CD14-positive monocyte (primary cell): Measurements from ENCODE around the gene BCO2. TPM values are rescaled to one million over a fixed set of nuclear protein-coding genes. Genes with fewer than 3 reads are reported as not detected.

Experiments used
- DNase-seq, 3 donors: peaks; one replicate each; pipeline ENCODE4 v3.0.0-alpha.2; 2011 to 2022
- H2AFZ ChIP-seq: 2 replicates; pipeline ENCODE4 v1.6.0; 2012; ENCODE audit warnings: mild to moderate bottlenecking, low read depth, low read length, inconsistent platforms; ENCODE audit not compliant: insufficient read depth, poor library complexity, severe bottlenecking
- H3K27ac ChIP-seq, 2 donors: 1 replicate in 1 of 2; 2 replicates in 1 of 2; pipeline ENCODE4 v1.5.1; 2012 to 2013; ENCODE audit warnings: low read length in 2 of 2, control low read depth in 1 of 2, inconsistent platforms in 1 of 2, low read depth in 1 of 2, mild to moderate bottlenecking in 1 of 2
- H3K27me3 ChIP-seq, 2 donors: one replicate each; pipeline versions ENCODE4 v1.6.0 to v1.6.1; 2011 to 2013; ENCODE audit warnings: low read length in 2 of 2; ENCODE audit not compliant: control insufficient read depth in 2 of 2, insufficient read depth in 2 of 2
- H3K36me3 ChIP-seq, 2 donors: replicated peaks in 1 of 2; 1 replicate in 1 of 2; 2 replicates in 1 of 2; pipeline versions ENCODE4 v1.5.1 to v1.6.1; 2012 to 2013; ENCODE audit warnings: low read length in 2 of 2, control low read depth in 1 of 2, inconsistent platforms in 1 of 2, mild to moderate bottlenecking in 1 of 2; ENCODE audit not compliant: insufficient read depth in 2 of 2, control insufficient read depth in 1 of 2
- H3K4me1 ChIP-seq, 2 donors: 1 replicate in 1 of 2; 2 replicates in 1 of 2; pipeline versions ENCODE4 v1.5.1 to v1.6.1; 2012 to 2013; ENCODE audit warnings: low read length in 2 of 2, control low read depth in 1 of 2, inconsistent platforms in 1 of 2, mild to moderate bottlenecking in 1 of 2, moderate library complexity in 1 of 2; ENCODE audit not compliant: insufficient read depth in 2 of 2, control insufficient read depth in 1 of 2
- H3K4me2 ChIP-seq: replicated peaks from 2 replicates; pipeline ENCODE3; 2012; ENCODE audit warnings: low read length, moderate library complexity, mild to moderate bottlenecking; ENCODE audit not compliant: poor library complexity, severe bottlenecking; ENCODE audit errors: extremely low read depth
- H3K4me3 ChIP-seq, 3 experiments: fragments of 200-600 bp in 1 of 3; sonication (generic) in 1 of 3; replicated peaks in 1 of 3; 1 replicate in 2 of 3; 2 replicates in 1 of 3; pipeline ENCODE4 v1.5.1; 2011 to 2013; ENCODE audit warnings: low read length in 3 of 3, mild to moderate bottlenecking in 3 of 3, control low read depth in 2 of 3, low read depth in 2 of 3, inconsistent platforms in 1 of 3, moderate library complexity in 1 of 3
- H3K79me2 ChIP-seq: 2 replicates; pipeline ENCODE4 v1.6.0; 2012; ENCODE audit warnings: mild to moderate bottlenecking, control low read depth, inconsistent platforms, low read length, moderate library complexity; ENCODE audit not compliant: insufficient read depth
- H3K9ac ChIP-seq: 2 replicates; pipeline ENCODE4 v1.6.0; 2017; ENCODE audit warnings: low read length, mild to moderate bottlenecking; ENCODE audit not compliant: insufficient read depth, poor library complexity, severe bottlenecking
- H3K9me3 ChIP-seq, 2 donors: replicated peaks in 1 of 2; 1 replicate in 1 of 2; 2 replicates in 1 of 2; pipeline versions ENCODE4 v1.5.1 to v1.6.1; 2012 to 2013; ENCODE audit warnings: low read length in 2 of 2, control low read depth in 1 of 2; ENCODE audit not compliant: control insufficient read depth in 1 of 2, insufficient read depth in 1 of 2
- H4K20me1 ChIP-seq: 2 replicates; pipeline ENCODE4 v1.6.0; 2012; ENCODE audit warnings: mild to moderate bottlenecking, low read length, control low read depth, moderate library complexity; ENCODE audit not compliant: insufficient read depth
- H3K27ac Mint-ChIP-seq, 7 donors: one replicate each; pipeline ENCODE4 v1.8.0; 2020; ENCODE audit warnings: mild to moderate bottlenecking in 7 of 7, mixed read lengths in 7 of 7, moderate library complexity in 6 of 7, inconsistent platforms in 2 of 7
- H3K27me3 Mint-ChIP-seq, 3 donors: one replicate each; pipeline ENCODE4 v1.8.0; 2021 to 2022; ENCODE audit warnings: low read depth in 3 of 3, mild to moderate bottlenecking in 3 of 3, mixed read lengths in 3 of 3, moderate library complexity in 3 of 3, inconsistent platforms in 1 of 3
- H3K36me3 Mint-ChIP-seq, 2 donors: one replicate each; pipeline ENCODE4 v1.8.0; 2020; ENCODE audit warnings: mixed read lengths in 2 of 2, inconsistent platforms in 1 of 2, mild to moderate bottlenecking in 1 of 2
- H3K4me1 Mint-ChIP-seq: one replicate; pipeline ENCODE4 v1.8.0; 2020; ENCODE audit warnings: mild to moderate bottlenecking, mixed read lengths
- H3K4me3 Mint-ChIP-seq, 2 donors: one replicate each; pipeline ENCODE4 v1.8.0; 2020; ENCODE audit warnings: mild to moderate bottlenecking in 2 of 2, mixed read lengths in 2 of 2, moderate library complexity in 1 of 2
- H3K9me3 Mint-ChIP-seq, 7 donors: one replicate each; pipeline ENCODE4 v1.8.0; 2020 to 2022; ENCODE audit warnings: mixed read lengths in 7 of 7, mild to moderate bottlenecking in 6 of 7, moderate library complexity in 6 of 7, inconsistent platforms in 2 of 7
- CTCF ChIP-seq: fragments of 200-600 bp; IDR thresholded peaks from one replicate; pipeline ENCODE4 v1.8.0; 2022; ENCODE audit warnings: antibody characterized with exemption, mild to moderate bottlenecking
- WGBS: methylation state at CpG from one replicate; pipeline ENCODE4 v1.1.5; 2013; ENCODE audit warnings: missing lambda C conversion rate; ENCODE audit not compliant: insufficient coverage; 5-methylcytosine and 5-hydroxymethylcytosine counted together
- intact Hi-C, 2 donors: fragments of 100-400 bp; cut with micrococcal nuclease; formaldehyde crosslinking; loops; one replicate each; pipeline versions ENCODE4 v1.15.0 to v1.15.1; 2023
- polyA plus RNA-seq, 3 donors: library from polyadenylated mRNA; depleted of rRNA in 1 of 3; unstranded in 2 of 3; stranded (reverse) in 1 of 3; fragments of 300-500 nt in 2 of 3; fragments of >200 nt in 1 of 3; fragmentation: Illumina TruSeq in 2 of 3; gene quantifications; 1 replicate in 2 of 3; 2 replicates in 1 of 3; pipeline ENCODE4 v1.2.3, GENCODE V29; 2012 to 2021

The BCO2 gene
- polyA plus RNA-seq, 3 donors, result 0.20 to 1.9 TPM; not detected in 1

- Histone ChIP-seq H3K36me3 (peaks cover 17 to 36% of the 10 kb centered on the region in 2 donors), H3K79me2 (peaks cover 26% of the 10 kb centered on the region), H3K27ac (no peak overlapping the region), H3K4me2 (no peak overlapping the region), H3K4me1 (peaks cover 36 to 44% of the 10 kb centered on the region in 2 donors), H3K9ac (no peak overlapping the region), H3K27me3 (no peaks in the 10 kb centered on the region), H4K20me1 (no peaks in the 10 kb centered on the region), H3K4me3 (no peak overlapping the region), H2AFZ (no peak overlapping the region), H3K9me3 (no peaks in the 10 kb centered on the region)
- WGBS, result no CpG with 5 or more reads among the region's 5 CpGs
- TF ChIP-seq CTCF, result no peak
- DNase-seq, result no peak
- intact Hi-C loops, result loop anchor here (5.0 to 10.0 kb wide), 2 partner anchors 34 to 222 kb away; partner anchors contain the start of gene DIXDC1 (in 1 of the 2)
- no peaks in the 10 kb centered on the region for H3K9me3 Mint-ChIP-seq
- H3K36me3 Mint-ChIP-seq, result peaks cover 21 to 22% of the 10 kb centered on the region in 2 donors
- peak overlapping the region in 2 of 7 donors; percentile 26 to 76 for H3K27ac Mint-ChIP-seq
- H3K27me3 Mint-ChIP-seq, result peaks cover 0 to 1% (median 1%) of the 10 kb centered on the region in 3 donors
- peaks cover 42% of the 10 kb centered on the region for H3K4me1 Mint-ChIP-seq
- H3K4me3 Mint-ChIP-seq, result no peak overlapping the region
Observed at GRCh38 chr11:112156153-112156955, 19.0 kb upstream of the BCO2 start.

GRCh38 chr11:112156956-112157766 lies 18.2 kb upstream of the BCO2 start:
- H3K27ac Mint-ChIP-seq, result peak overlapping the region; percentile 55 to 96 (median 88)
- Histone ChIP-seq H3K9ac (no peak overlapping the region), H2AFZ (no peak overlapping the region), H3K4me3 (no peak overlapping the region), H3K27ac (peak overlapping the region; percentile 22 to 65), H3K27me3 (no peaks in the 10 kb centered on the region), H3K9me3 (no peaks in the 10 kb centered on the region), H3K4me2 (no peak overlapping the region), H3K79me2 (peaks cover 32% of the 10 kb centered on the region), H3K4me1 (peaks cover 41 to 52% of the 10 kb centered on the region in 2 donors), H4K20me1 (no peaks in the 10 kb centered on the region), H3K36me3 (peaks cover 12 to 28% of the 10 kb centered on the region in 2 donors)
- H3K27me3 Mint-ChIP-seq, result peaks cover 0 to 1% (median 1%) of the 10 kb centered on the region in 3 donors
- peak; percentile 83 to 96 (median 95) for DNase-seq
- peaks cover 23 to 24% of the 10 kb centered on the region in 2 donors for H3K36me3 Mint-ChIP-seq
- no peaks in the 10 kb centered on the region for H3K9me3 Mint-ChIP-seq
- intact Hi-C loops, result loop anchor here (5.0 to 10.0 kb wide), 2 partner anchors 35 to 222 kb away; partner anchors contain the start of gene DIXDC1 (in 1 of the 2)
- H3K4me3 Mint-ChIP-seq, result no peak overlapping the region
- WGBS, result 0% methylated on average over 1 of the region's 4 CpGs
- no peak for TF ChIP-seq CTCF
- peaks cover 48% of the 10 kb centered on the region for H3K4me1 Mint-ChIP-seq
